A549 (cell line): ENCODE data around the gene KSR1. TPM values are rescaled to one million over a fixed set of nuclear protein-coding genes. Genes with fewer than 3 reads are reported as not detected.

Experiments used
- ATAC-seq, 2 experiments: fragments of 200-7000 bp in 1 of 2; fragments of >200 bp in 1 of 2; cut with Nextera tagmentation in 1 of 2; cut with Tn5 transposase in 1 of 2; 3 replicates each; pipeline versions ENCODE4 v1.8.0 to v1.9.1; 2018 to 2020; ENCODE audit warnings: mild to moderate bottlenecking in 1 of 2, moderate library complexity in 1 of 2
- CTCF ChIA-PET: fragments of 300-600 bp; sonication (Branson Sonifier 250); formaldehyde crosslinking; extraction: SDS; loops from one replicate; lab custom pipeline; 2021; ENCODE audit warnings: antibody characterized with exemption, inconsistent platforms; lab: Yijun Ruan, JAX
- POLR2A ChIA-PET: fragments of 350-600 bp; formaldehyde crosslinking; extraction: SDS; loops from one replicate; lab custom pipeline; 2021; ENCODE audit warnings: antibody characterized with exemption, inconsistent platforms; lab: Yijun Ruan, JAX
- DNase-seq, 2 experiments: peaks; one replicate each; pipeline versions ENCODE4 v3.0.0 to v3.0.0-alpha.2; 2011 to 2016; ENCODE audit warnings: low read depth in 1 of 2, low spot score in 1 of 2
- FAIRE-seq: peaks from 2 replicates; lab custom pipeline; 2011; peaks lifted over from hg19 to GRCh38; lab: Jason Lieb, UNC
- H3K27ac ChIP-seq, 2 experiments: fragments of >200 bp; sonication (Bioruptor Twin); formaldehyde crosslinking; 3 replicates each; pipeline ENCODE4 v1.5.1; 2016 to 2017
- H3K4me1 ChIP-seq: fragments of >200 bp; sonication (Bioruptor Twin); formaldehyde crosslinking; 3 replicates; pipeline ENCODE4 v1.6.1; 2016
- H3K4me2 ChIP-seq: fragments of >200 bp; sonication (Bioruptor Twin); formaldehyde crosslinking; 3 replicates; pipeline ENCODE4 v1.6.1; 2016
- H3K4me3 ChIP-seq: fragments of >200 bp; sonication (Bioruptor Twin); formaldehyde crosslinking; 3 replicates; pipeline ENCODE4 v1.5.1; 2016
- H3K9me3 ChIP-seq: fragments of >200 bp; sonication (Bioruptor Twin); formaldehyde crosslinking; 3 replicates; pipeline ENCODE4 v1.6.1; 2016
- CBX2 ChIP-seq: fragments of 200-600 bp; sonication (generic); IDR thresholded peaks from 2 replicates; pipeline ENCODE4 v1.6.1; 2016; ENCODE audit warnings: low read depth, mild to moderate bottlenecking, borderline replicate concordance
- CBX8 ChIP-seq: fragments of 200-600 bp; sonication (generic); IDR thresholded peaks from 2 replicates; pipeline ENCODE4 v1.6.1; 2016
- CEBPB ChIP-seq, 2 experiments: fragments of >200 bp in 1 of 2; sonication (Bioruptor Twin) in 1 of 2; formaldehyde crosslinking in 1 of 2; IDR thresholded peaks; 2 replicates each; pipeline ENCODE4 v1.6.1; 2012 to 2016
- EHF ChIP-seq: fragments of 250-450 bp; sonication (Bioruptor Pico); IDR thresholded peaks from 2 replicates; pipeline ENCODE4 v1.5.0; 2020; ENCODE audit warnings: mild to moderate bottlenecking
- FOSL2 ChIP-seq, 2 experiments: fragments of 450-650 bp in 1 of 2; fragments of >200 bp in 1 of 2; sonication (Bioruptor Twin) in 1 of 2; formaldehyde crosslinking; IDR thresholded peaks; 2 replicates each; pipeline versions ENCODE4 v1.5.0 to v1.6.1; 2016 to 2020; ENCODE audit warnings: mild to moderate bottlenecking in 1 of 2, moderate library complexity in 1 of 2
- HOXA7 ChIP-seq: fragments of 250-450 bp; sonication (Bioruptor Pico); IDR thresholded peaks from 2 replicates; pipeline ENCODE4 v1.5.0; 2020; ENCODE audit warnings: mild to moderate bottlenecking, moderate library complexity
- JUN ChIP-seq, 2 experiments: fragments of >200 bp; sonication (Bioruptor Twin); formaldehyde crosslinking; IDR thresholded peaks; 2 replicates in 1 of 2; 3 replicates in 1 of 2; pipeline ENCODE4 v1.6.1; 2016 to 2017
- MAFK ChIP-seq: fragments of 450-650 bp; IDR thresholded peaks from 2 replicates; pipeline ENCODE4 v1.6.1; 2014; ENCODE audit not compliant: partially characterized antibody
- MYC ChIP-seq: IDR thresholded peaks from 2 replicates; pipeline ENCODE4 v1.6.1; 2012; ENCODE audit warnings: mild to moderate bottlenecking, inconsistent platforms, low read length, improper control_type of control experiment, borderline replicate concordance
- POLR2AphosphoS2 ChIP-seq: conservative IDR thresholded peaks from 2 replicates; pipeline ENCODE4 v1.6.1; 2012; ENCODE audit warnings: low read length, improper control_type of control experiment, inconsistent platforms
- WGBS: methylation state at CpG from one replicate; pipeline ENCODE4 v1.1.6; 2017; ENCODE audit errors: missing lambda C conversion rate; 5-methylcytosine and 5-hydroxymethylcytosine counted together
- polyA plus RNA-seq, 4 experiments: library from polyadenylated mRNA; depleted of rRNA in 3 of 4; stranded (reverse); fragments of >200 nt; fragmentation: RNase III in 1 of 4; extraction: RNeasy Plus Mini Kit Qiagen cat#74134 plus additional on column Dnase treatment in 1 of 4; gene quantifications; 2 replicates in 3 of 4; 3 replicates in 1 of 4; pipeline ENCODE4 v1.2.3, GENCODE V29; 2011 to 2017
- TF ChIP-seq, protein P1 (sequence below): fragments of 250-450 bp; sonication (Bioruptor Pico); IDR thresholded peaks from 2 replicates; pipeline ENCODE4 v1.5.0; 2021; ENCODE audit warnings: mild to moderate bottlenecking, moderate library complexity, borderline replicate concordance
- TF ChIP-seq, protein P2 (sequence below): fragments of 150-350 bp; IDR thresholded peaks from 2 replicates; pipeline ENCODE4 v1.6.1; 2014; ENCODE audit warnings: low read depth, mild to moderate bottlenecking, low read length
- TF ChIP-seq, protein P3 (sequence below): fragments of >200 bp; sonication (Bioruptor Twin); formaldehyde crosslinking; IDR thresholded peaks from 2 replicates; pipeline ENCODE4 v1.6.1; 2016
- TF ChIP-seq, protein P4 (sequence below): fragments of >200 bp; sonication (Bioruptor Twin); formaldehyde crosslinking; IDR thresholded peaks from 3 replicates; pipeline ENCODE4 v1.5.1; 2016

The KSR1 gene
- polyA plus RNA-seq, 2 of the 4 experiments (the other 2 are of a cell fraction), result 13.3 to 14.6 TPM

DNA sequence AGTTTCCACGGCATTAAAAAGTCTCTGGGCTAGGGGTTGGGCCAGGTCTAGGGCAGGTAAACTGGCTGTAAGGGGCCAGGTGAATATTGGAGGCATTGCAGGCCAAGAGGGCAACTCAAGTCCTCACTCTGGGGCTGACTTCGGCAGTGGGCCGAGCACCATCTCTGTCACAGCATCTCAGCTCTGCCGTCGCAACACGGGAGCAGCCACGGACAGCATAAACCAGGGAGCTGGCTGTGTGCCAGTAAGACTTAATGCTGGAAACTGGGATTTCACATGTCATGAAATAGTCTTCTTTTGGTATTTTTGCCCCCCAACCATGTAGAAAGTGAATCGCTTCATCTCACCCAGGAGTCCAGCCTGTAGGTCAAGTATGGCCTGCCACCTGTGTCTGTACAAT, 162.2 kb downstream of the KSR1 start (continued):
- TF ChIP-seq, protein P1, sequence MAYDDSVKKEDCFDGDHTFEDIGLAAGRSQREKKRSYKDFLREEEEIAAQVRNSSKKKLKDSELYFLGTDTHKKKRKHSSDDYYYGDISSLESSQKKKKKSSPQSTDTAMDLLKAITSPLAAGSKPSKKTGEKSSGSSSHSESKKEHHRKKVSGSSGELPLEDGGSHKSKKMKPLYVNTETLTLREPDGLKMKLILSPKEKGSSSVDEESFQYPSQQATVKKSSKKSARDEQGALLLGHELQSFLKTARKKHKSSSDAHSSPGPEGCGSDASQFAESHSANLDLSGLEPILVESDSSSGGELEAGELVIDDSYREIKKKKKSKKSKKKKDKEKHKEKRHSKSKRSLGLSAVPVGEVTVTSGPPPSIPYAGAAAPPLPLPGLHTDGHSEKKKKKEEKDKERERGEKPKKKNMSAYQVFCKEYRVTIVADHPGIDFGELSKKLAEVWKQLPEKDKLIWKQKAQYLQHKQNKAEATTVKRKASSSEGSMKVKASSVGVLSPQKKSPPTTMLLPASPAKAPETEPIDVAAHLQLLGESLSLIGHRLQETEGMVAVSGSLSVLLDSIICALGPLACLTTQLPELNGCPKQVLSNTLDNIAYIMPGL (CRISPR knock-in tag), result no peak
- TF ChIP-seq, all 56 proteins: peak for 0

DNA sequence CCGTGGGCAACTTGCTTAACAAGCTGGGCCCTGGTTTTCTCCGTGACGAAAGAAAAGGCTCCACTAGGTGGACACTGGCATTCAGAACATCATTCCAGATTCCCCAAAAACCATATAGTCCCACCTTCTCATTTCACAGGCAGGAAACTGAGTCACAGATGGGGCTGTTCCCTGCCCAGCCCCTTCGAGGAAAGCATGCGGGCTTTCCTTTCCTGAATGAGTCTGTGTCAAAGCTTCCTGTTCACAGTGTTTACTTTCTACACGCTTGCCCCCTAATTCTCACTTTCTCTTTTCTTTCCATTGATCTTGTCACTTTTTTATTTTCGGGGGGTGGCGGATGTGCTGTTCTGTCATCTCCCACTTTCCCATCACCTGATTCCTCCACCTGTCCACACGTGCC, 164.5 kb downstream of the KSR1 start:
- no peak for TF ChIP-seq CEBPB (IDR thresholded peaks at IDR 0.05)
- TF ChIP-seq, protein P2, sequence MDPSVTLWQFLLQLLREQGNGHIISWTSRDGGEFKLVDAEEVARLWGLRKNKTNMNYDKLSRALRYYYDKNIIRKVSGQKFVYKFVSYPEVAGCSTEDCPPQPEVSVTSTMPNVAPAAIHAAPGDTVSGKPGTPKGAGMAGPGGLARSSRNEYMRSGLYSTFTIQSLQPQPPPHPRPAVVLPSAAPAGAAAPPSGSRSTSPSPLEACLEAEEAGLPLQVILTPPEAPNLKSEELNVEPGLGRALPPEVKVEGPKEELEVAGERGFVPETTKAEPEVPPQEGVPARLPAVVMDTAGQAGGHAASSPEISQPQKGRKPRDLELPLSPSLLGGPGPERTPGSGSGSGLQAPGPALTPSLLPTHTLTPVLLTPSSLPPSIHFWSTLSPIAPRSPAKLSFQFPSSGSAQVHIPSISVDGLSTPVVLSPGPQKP, result no peak
- no peak for TF ChIP-seq CBX8
- TF ChIP-seq FOSL2 (IDR thresholded peaks at IDR 0.05), result no peak
- TF ChIP-seq FOSL2 (CRISPR knock-in tag; IDR thresholded peaks at IDR 0.05), result no peak
- no peak for TF ChIP-seq CBX2
- FAIRE-seq, result no peak
- H3K9me3 ChIP-seq, result no peaks in the 10 kb centered on the region
- ATAC-seq, result no peak
- DNase-seq, result no peak
- ChIA-PET CTCF (interaction anchor here (0.8 to 3.4 kb wide), 9 partner anchors 11 to 384 kb away, joined by 3 to 25 read pairs (median 4); no protein-coding TSS in a partner anchor), POLR2A (no interaction called here)
- no peak overlapping the region for H3K4me3 ChIP-seq
- H3K4me2 ChIP-seq, result no peak overlapping the region
- WGBS, result 84% methylated on average over 9 of the region's 9 CpGs
- H3K27ac ChIP-seq, result no peak overlapping the region
- H3K4me1 ChIP-seq, result no peaks in the 10 kb centered on the region

DNA sequence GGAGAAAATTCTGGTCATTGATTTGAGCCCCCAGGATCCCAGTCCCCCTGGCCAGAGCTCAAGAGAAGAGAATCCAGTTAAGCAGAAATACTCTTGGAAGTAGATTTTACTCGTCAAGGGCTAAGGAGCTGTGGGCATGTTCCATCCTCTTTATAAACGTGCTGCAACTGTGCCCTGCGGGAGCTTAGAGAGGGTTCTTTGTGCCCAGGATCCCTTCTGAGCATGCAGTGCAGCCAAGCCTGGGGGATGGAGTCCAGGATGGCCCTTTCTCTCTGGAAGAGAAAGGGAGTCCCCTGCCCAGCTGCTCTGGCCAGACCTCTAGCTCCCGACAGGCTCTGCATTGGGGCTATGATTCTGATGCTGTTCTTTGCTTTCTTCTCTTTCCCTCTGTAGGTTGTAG, 165.3 kb downstream of the KSR1 start:
- Histone ChIP-seq H3K4me1 (no peaks in the 10 kb centered on the region), H3K4me2 (no peak overlapping the region), H3K4me3 (no peak overlapping the region), H3K9me3 (no peaks in the 10 kb centered on the region), H3K27ac (no peak overlapping the region)
- WGBS, result 88% methylated on average over 4 of the region's 4 CpGs
- DNase-seq (no peak), ATAC-seq (no peak), FAIRE-seq (no peak)
- CTCF ChIA-PET, result interaction anchor here (0.8 to 3.4 kb wide), 10 partner anchors 10 to 258 kb away, joined by 3 to 25 read pairs (median 5); no protein-coding TSS in a partner anchor
- TF ChIP-seq EHF (CRISPR knock-in tag) (no peak), HOXA7 (CRISPR knock-in tag) (no peak), MAFK (no peak), MYC (no peak), JUN (IDR thresholded peaks at IDR 0.05) (no peak), POLR2AphosphoS2 (no peak)
- TF ChIP-seq, protein P2, result no peak
- TF ChIP-seq, protein P3, sequence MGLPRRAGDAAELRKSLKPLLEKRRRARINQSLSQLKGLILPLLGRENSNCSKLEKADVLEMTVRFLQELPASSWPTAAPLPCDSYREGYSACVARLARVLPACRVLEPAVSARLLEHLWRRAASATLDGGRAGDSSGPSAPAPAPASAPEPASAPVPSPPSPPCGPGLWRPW, result no peak
- TF ChIP-seq, protein P4, sequence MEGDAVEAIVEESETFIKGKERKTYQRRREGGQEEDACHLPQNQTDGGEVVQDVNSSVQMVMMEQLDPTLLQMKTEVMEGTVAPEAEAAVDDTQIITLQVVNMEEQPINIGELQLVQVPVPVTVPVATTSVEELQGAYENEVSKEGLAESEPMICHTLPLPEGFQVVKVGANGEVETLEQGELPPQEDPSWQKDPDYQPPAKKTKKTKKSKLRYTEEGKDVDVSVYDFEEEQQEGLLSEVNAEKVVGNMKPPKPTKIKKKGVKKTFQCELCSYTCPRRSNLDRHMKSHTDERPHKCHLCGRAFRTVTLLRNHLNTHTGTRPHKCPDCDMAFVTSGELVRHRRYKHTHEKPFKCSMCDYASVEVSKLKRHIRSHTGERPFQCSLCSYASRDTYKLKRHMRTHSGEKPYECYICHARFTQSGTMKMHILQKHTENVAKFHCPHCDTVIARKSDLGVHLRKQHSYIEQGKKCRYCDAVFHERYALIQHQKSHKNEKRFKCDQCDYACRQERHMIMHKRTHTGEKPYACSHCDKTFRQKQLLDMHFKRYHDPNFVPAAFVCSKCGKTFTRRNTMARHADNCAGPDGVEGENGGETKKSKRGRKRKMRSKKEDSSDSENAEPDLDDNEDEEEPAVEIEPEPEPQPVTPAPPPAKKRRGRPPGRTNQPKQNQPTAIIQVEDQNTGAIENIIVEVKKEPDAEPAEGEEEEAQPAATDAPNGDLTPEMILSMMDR, result no peak
- POLR2A ChIA-PET, result no interaction called here
